ENCODE results near the gene WNK2.

The WNK2 gene

GRCh38 chr9:93185266-93186214, 1.6 kb downstream of the WNK2 start:
- DNase-seq: peak in 1 of 14 donors; percentile 65

- peak in 1 of 14 donors; percentile 65 for DNase-seq
Observed at GRCh38 chr9:93186215-93186945, 2.4 kb downstream of the WNK2 start.

- DNase-seq: peak in 1 of 14 donors; percentile 42
Observed at GRCh38 chr9:93187047-93187446, 3.1 kb downstream of the WNK2 start.

- no peak for DNase-seq
Observed at GRCh38 chr9:93187574-93187973, 3.6 kb downstream of the WNK2 start.

GRCh38 chr9:93188426-93189368, 4.8 kb downstream of the WNK2 start:
- DNase-seq: no peak

- DNase-seq: peak in 2 of 14 donors; percentile 13 to 34
Observed at GRCh38 chr9:93189369-93190132, 5.6 kb downstream of the WNK2 start.

- DNase-seq: peak in 1 of 14 donors; percentile 14
Observed at GRCh38 chr9:93190133-93190525, 6.2 kb downstream of the WNK2 start.

GRCh38 chr9:93190656-93191353, 6.9 kb downstream of the WNK2 start:
- DNase-seq: no peak

- no peak for DNase-seq
Observed at GRCh38 chr9:93191354-93191660, 7.4 kb downstream of the WNK2 start.

GRCh38 chr9:93192721-93193387, 8.9 kb downstream of the WNK2 start:
- DNase-seq: no peak

GRCh38 chr9:93193388-93194220, 9.7 kb downstream of the WNK2 start:
- DNase-seq: peak in 1 of 14 donors; percentile 18

- no peak for DNase-seq
Observed at GRCh38 chr9:93194221-93194625, 10.3 kb downstream of the WNK2 start.

GRCh38 chr9:93194641-93195040, 10.7 kb downstream of the WNK2 start:
- no peak for DNase-seq

- DNase-seq: no peak
Observed at GRCh38 chr9:93196096-93197055, 12.4 kb downstream of the WNK2 start.

GRCh38 chr9:93197670-93198069, 13.7 kb downstream of the WNK2 start:
- DNase-seq: no peak

GRCh38 chr9:93198117-93198837, 14.3 kb downstream of the WNK2 start:
- DNase-seq: no peak

- DNase-seq: no peak
Observed at GRCh38 chr9:93198838-93199625, 15.1 kb downstream of the WNK2 start.

Data from C1 segment of cervical spinal cord (tissue), 14 donors.